SJSA1 (cell line): ENCODE measurements around the gene KLHL6. TPM values are rescaled to one million over a fixed set of nuclear protein-coding genes. Genes with fewer than 3 reads are reported as not detected.

Source experiments
- DNase-seq, 2 experiments: peaks; one replicate each; pipeline ENCODE4 v3.0.0-alpha.2; 2015 to 2020; ENCODE audit warnings: low spot score in 2 of 2, low read depth in 1 of 2
- H3K27ac ChIP-seq: fragments of 250-450 bp; sonication (Bioruptor Pico); 2 replicates; pipeline ENCODE4 v1.5.1; 2020; ENCODE audit warnings: mild to moderate bottlenecking, moderate library complexity
- H3K27me3 ChIP-seq: fragments of 250-450 bp; sonication (Bioruptor Pico); replicated peaks from 2 replicates; pipeline ENCODE4 v1.5.1; 2020; ENCODE audit warnings: mild to moderate bottlenecking, moderate library complexity
- H3K36me3 ChIP-seq: fragments of 250-450 bp; sonication (Bioruptor Pico); 2 replicates; pipeline ENCODE4 v1.5.1; 2020; ENCODE audit warnings: mild to moderate bottlenecking
- H3K4me1 ChIP-seq: fragments of 250-450 bp; sonication (Bioruptor Pico); replicated peaks from 2 replicates; pipeline ENCODE4 v1.6.1; 2021; ENCODE audit warnings: mild to moderate bottlenecking
- H3K4me3 ChIP-seq: fragments of 250-450 bp; sonication (Bioruptor Pico); 2 replicates; pipeline ENCODE4 v1.5.1; 2020; ENCODE audit warnings: mild to moderate bottlenecking
- H3K9me3 ChIP-seq: fragments of 250-450 bp; sonication (Bioruptor Pico); replicated peaks from 2 replicates; pipeline ENCODE4 v1.5.1; 2020; ENCODE audit warnings: mild to moderate bottlenecking
- total RNA-seq: library from RNA; depleted of rRNA; stranded (reverse); fragments of >200 nt; shearing (Covaris generic); gene quantifications from 2 replicates; pipeline ENCODE4 v1.2.3, GENCODE V29; 2014; rRNA removed

Gene KLHL6
- total RNA-seq: not detected in 2 replicates

DNA sequence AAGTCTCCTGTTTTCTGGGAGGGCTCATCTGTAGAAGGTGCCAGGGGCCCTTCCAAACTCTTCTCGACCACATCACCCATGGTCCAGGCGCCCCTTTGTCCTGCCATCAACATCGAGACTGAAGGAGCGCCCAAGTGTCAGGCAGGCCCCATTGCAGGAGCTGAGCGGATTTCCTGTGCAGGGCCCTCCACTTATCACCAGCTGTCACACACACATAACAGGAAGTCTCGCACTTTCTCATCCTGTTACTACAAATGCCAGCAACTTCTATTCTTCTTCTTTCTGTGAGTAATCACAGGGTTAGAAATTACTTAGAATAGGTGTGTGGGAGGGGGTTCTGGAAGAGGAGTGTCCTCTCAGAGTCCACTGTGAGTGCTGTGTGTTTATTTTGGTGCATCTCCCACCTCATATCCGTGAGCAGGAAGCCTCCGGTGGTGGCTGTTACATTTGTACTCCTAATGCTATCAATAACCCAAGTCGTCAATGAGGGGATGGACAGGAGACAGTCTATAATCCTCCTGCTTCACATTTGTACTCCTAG is at the start of gene KLHL6:
Gene KLHL6, minus strand, starts transcription at position 166 of the 541 bp plus-strand sequence. Its CDS starts 53 bp downstream, at position 113.
- no peak for DNase-seq
- Histone ChIP-seq H3K27me3 (no peaks in the 10 kb centered on the region), H3K9me3 (no peaks in the 10 kb centered on the region), H3K4me1 (no peaks in the 10 kb centered on the region), H3K27ac (no peak within 1 kb of the TSS), H3K4me3 (no peak within 1 kb of the TSS), H3K36me3 (no peaks in the 10 kb centered on the region)

DNA sequence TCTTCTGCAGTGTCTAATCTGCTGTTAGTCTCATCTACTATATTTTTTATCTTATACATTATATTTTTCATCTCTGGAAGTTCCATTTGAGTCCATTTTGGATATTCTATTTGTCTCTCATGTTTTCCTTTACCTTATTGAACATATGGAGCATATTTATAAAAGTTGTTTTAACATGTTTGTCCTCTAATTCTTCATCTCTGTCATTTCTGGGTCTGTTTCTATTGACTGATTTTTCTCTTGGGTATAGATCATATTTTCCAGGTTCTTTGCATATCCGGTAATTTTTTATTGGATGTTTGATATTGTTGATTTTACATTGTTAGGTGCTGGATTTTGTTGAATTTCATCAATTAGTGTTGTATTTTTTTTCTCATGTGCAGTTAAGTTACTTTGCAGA is 42.5 kb upstream of the KLHL6 start:
- Histone ChIP-seq H3K27me3 (no peaks in the 10 kb centered on the region), H3K9me3 (no peaks in the 10 kb centered on the region), H3K27ac (no peak overlapping the region), H3K4me3 (no peak overlapping the region), H3K36me3 (no peaks in the 10 kb centered on the region), H3K4me1 (no peaks in the 10 kb centered on the region)
- no peak for DNase-seq

GRCh38 chr3:183594636-183595035 is 39.1 kb upstream of the KLHL6 start:
- Histone ChIP-seq H3K36me3 (no peaks in the 10 kb centered on the region), H3K27ac (no peak overlapping the region), H3K27me3 (no peaks in the 10 kb centered on the region)

DNA sequence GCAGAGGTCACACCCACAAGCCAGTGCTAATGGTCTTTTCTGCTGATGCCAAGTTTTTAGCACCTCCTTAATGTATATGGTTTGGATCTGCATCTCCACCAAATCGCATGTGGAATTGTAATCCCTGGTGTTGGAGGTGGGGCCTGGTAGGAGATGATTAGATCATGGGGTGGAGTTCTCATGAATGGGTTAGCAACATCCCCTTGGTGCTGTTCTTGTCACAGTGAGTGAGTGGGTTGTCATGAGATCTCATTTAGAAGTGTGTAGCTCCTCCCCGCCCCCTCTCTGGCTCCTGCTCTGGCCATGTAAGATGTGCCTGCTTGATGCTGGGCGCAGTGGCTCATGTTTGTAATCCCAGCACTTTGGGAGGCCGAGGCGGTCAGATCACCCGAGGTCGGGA is 37.3 kb upstream of the KLHL6 start:
- H3K27ac ChIP-seq: no peak overlapping the region
- H3K9me3 ChIP-seq: no peaks in the 10 kb centered on the region
- no peak overlapping the region for H3K4me3 ChIP-seq
- H3K27me3 ChIP-seq: no peaks in the 10 kb centered on the region
- no peak for DNase-seq
- no peaks in the 10 kb centered on the region for H3K36me3 ChIP-seq
- no peaks in the 10 kb centered on the region for H3K4me1 ChIP-seq

More at GRCh38 chr3:183594636-183595035, 39.1 kb upstream of the KLHL6 start:
- no peak overlapping the region for H3K4me3 ChIP-seq
- no peak for DNase-seq
- H3K9me3 ChIP-seq: no peaks in the 10 kb centered on the region
- no peaks in the 10 kb centered on the region for H3K4me1 ChIP-seq

DNA sequence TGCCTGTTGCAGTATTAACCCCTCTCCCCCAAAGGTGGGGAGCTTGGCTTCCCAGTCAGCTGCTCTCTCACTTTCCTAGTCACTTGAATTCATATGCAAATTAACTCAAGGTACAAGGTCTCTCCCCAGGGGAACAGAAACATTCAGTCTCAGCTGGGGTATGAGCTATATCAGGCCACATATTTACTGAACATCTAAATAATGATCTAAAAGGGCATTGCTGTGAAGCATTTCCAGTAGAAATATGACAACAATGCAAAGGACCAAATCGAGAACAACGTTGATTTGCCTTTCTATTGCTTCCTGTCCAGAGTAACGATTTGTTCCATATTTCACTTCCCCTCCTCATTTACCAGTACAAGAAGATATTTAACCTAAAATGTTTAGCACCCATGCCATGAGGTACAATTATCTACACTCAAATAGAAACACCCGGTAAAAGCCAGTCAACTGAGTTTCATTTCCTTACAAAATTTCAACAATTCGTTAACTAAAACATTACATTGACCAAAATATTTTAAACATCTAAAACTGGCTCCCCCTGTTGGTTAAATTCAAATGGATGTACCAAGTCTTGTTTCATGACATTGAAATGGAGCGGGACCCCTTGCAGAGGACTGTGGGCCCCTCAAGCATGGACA is 36.5 kb upstream of the KLHL6 start:
- H3K9me3 ChIP-seq: no peaks in the 10 kb centered on the region; the same call in 1 of the 2 replicates
- no peak overlapping the region for H3K27ac ChIP-seq
- H3K4me1 ChIP-seq: no peaks in the 10 kb centered on the region
- no peaks in the 10 kb centered on the region for H3K27me3 ChIP-seq
- H3K36me3 ChIP-seq: no peaks in the 10 kb centered on the region
- no peak for DNase-seq
- H3K4me3 ChIP-seq: no peak overlapping the region

DNA sequence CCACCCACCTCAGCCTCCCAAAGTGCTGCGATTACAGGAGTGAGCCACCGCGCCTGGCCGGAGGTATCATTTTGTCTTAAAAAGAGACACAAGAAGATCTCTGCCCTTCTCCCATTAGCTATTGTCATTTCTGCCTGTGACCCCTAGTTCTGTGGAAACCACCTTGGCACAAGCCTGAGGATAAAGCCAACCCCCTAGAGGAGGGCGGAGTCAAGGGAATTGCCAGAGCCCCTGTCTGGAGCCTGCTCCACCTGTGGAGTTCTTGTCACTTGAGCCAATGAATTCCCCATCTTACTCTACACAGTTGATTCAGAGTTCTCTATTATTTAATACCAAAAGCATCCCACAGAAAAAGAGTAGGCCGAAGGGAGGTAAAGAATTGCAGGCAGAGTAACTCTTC is 34.9 kb upstream of the KLHL6 start:
- no peaks in the 10 kb centered on the region for H3K27me3 ChIP-seq
- no peaks in the 10 kb centered on the region; the same call in 1 of the 2 replicates for H3K9me3 ChIP-seq
- no peak overlapping the region for H3K27ac ChIP-seq
- no peaks in the 10 kb centered on the region for H3K4me1 ChIP-seq
- no peaks in the 10 kb centered on the region for H3K36me3 ChIP-seq
- H3K4me3 ChIP-seq: no peak overlapping the region
- DNase-seq: no peak

DNA sequence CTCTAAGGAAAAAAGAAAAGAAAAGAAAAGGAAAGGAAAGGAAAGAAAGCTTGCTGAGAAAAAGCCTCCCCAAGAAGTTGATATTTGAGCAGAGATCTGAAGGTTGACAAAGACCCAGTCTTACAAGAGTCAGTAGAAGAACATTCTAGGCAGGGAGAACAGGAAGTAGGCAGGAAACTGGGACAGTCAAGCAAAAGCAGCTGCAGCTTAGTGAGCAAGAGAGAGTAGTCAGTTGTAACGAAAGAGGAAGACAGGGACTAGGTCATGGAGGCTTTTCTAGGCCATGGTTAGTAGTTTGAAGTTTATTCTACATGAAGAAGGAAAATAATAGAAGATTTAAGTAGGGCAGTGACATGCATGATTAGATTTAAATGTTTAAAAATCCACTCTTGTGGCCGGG is 31.8 kb upstream of the KLHL6 start:
- no peaks in the 10 kb centered on the region for H3K36me3 ChIP-seq
- H3K4me3 ChIP-seq: no peak overlapping the region
- H3K27ac ChIP-seq: no peak overlapping the region
- H3K4me1 ChIP-seq: no peaks in the 10 kb centered on the region
- DNase-seq: no peak
- no peaks in the 10 kb centered on the region for H3K27me3 ChIP-seq
- H3K9me3 ChIP-seq: no peaks in the 10 kb centered on the region; the same call in 1 of the 2 replicates

DNA sequence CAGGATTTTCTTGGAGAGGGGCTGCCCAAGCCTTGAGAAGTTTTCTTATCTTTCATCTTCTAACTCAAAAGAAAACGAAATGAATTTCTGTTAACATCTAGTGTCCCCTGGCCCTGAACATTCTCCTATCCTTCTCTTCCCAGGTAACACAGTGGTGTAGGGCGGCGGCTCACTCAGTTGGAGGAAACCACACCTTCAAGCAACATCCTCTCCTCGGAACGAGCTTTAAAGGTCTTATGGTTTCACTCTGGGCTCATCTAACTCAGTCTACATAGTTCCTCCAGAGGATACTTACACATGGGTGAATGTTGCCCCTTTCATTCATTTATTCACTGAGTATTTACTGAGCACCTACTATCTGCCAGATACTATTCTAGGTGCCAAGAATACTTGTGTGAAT is 31.0 kb upstream of the KLHL6 start:
- Histone ChIP-seq H3K27me3 (no peaks in the 10 kb centered on the region), H3K27ac (no peak overlapping the region), H3K36me3 (no peaks in the 10 kb centered on the region), H3K9me3 (no peaks in the 10 kb centered on the region; the same call in 1 of the 2 replicates), H3K4me3 (no peak overlapping the region), H3K4me1 (no peaks in the 10 kb centered on the region)
- no peak for DNase-seq

- Histone ChIP-seq H3K36me3 (no peaks in the 10 kb centered on the region), H3K4me1 (no peaks in the 10 kb centered on the region), H3K27me3 (no peaks in the 10 kb centered on the region; the same call in none of the 2 replicates), H3K4me3 (no peak overlapping the region), H3K9me3 (no peaks in the 10 kb centered on the region; the same call in 1 of the 2 replicates), H3K27ac (no peak overlapping the region)
- DNase-seq: no peak
These were observed 29.4 kb upstream of the KLHL6 start for GRCh38 chr3:183584914-183585280.

DNA sequence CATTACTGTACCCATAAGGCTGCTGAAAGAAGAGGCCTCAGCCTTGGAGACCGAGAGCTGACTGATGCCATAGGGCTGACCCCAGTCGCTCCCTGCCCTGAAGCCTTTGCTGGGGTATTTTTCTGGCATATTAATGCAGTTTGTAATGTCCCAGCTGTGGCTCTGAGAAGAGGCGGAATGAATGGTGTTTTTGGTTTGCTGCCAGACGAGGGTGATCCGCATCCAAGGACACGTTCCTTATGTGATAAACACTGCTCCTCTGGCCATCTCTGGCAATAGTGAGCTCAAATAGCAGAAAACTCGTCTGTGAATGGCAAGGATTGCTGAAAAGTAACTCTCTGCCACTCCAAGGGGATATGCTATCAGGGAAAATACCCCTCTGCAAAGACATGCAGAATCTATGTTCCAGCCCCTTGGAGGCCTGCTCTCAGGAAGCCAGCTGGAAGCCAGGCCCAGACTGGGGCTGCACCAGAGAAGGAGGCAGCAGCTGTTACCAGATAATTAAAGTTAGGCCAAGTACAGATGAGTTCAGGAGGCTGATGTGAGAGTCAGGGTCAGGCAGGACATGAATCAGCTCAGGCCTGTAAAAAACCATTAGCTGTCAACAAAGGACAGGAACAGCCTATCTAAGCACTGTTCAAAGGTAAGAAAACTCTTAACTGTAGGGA is 28.9 kb upstream of the KLHL6 start:
- DNase-seq: no peak
- no peaks in the 10 kb centered on the region for H3K4me1 ChIP-seq
- no peaks in the 10 kb centered on the region; the same call in 1 of the 2 replicates for H3K9me3 ChIP-seq
- no peak overlapping the region for H3K27ac ChIP-seq
- no peak overlapping the region for H3K4me3 ChIP-seq
- no peaks in the 10 kb centered on the region; the same call in none of the 2 replicates for H3K27me3 ChIP-seq
- H3K36me3 ChIP-seq: no peaks in the 10 kb centered on the region

GRCh38 chr3:183583331-183584245 is 28.1 kb upstream of the KLHL6 start:
- H3K4me1 ChIP-seq: no peaks in the 10 kb centered on the region
- H3K36me3 ChIP-seq: no peaks in the 10 kb centered on the region
- DNase-seq: no peak
- H3K4me3 ChIP-seq: no peak overlapping the region
- no peaks in the 10 kb centered on the region; the same call in 1 of the 2 replicates for H3K9me3 ChIP-seq
- H3K27me3 ChIP-seq: no peaks in the 10 kb centered on the region; the same call in none of the 2 replicates
- no peak overlapping the region for H3K27ac ChIP-seq

DNA sequence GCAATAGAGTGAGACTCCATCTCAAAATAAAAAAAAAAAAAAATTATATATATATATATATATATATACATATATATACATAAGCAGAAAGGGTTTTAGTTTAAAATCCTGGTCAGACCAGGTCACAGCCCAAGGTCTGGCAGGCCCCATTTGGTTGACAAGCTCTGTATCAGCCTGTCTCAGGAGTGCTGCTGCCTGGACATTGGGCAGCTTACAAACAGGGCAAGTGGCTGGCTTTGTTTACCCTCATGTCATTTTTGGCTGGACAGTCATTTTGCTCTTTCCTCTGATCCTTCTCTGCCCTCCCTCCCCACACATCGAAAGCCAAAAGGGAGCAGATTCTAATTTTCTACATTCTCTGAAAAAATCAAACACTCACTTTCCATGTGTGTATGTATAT is 26.7 kb upstream of the KLHL6 start:
- Histone ChIP-seq H3K9me3 (no peaks in the 10 kb centered on the region), H3K27me3 (peaks cover 4% of the 10 kb centered on the region), H3K27ac (no peak overlapping the region), H3K36me3 (no peaks in the 10 kb centered on the region), H3K4me3 (no peak overlapping the region), H3K4me1 (no peaks in the 10 kb centered on the region)
- DNase-seq: no peak

GRCh38 chr3:183581496-183582155 is 26.1 kb upstream of the KLHL6 start:
- Histone ChIP-seq H3K27ac (no peak overlapping the region), H3K36me3 (no peaks in the 10 kb centered on the region), H3K4me1 (no peaks in the 10 kb centered on the region), H3K4me3 (no peak overlapping the region), H3K9me3 (no peaks in the 10 kb centered on the region), H3K27me3 (peaks cover 8% of the 10 kb centered on the region)
- DNase-seq: no peak
